Stomach (tissue), 9 donors: ENCODE measurements around the gene VEGFA. TPM values are rescaled to one million over a fixed set of nuclear protein-coding genes. Genes with fewer than 3 reads are reported as not detected.
A peak's percentile ranks its signal among the peaks of the same experiment; 100 is the strongest.

Experiments
- DNase-seq, 2 donors: peaks; one replicate each; pipeline versions ENCODE4 v3.0.0 to v3.0.0-alpha.2; 2013 to 2019
- H3K27ac ChIP-seq, 5 donors: fragments of 200-600 bp in 4 of 5; sonication (generic) in 4 of 5; one replicate each; pipeline ENCODE4 v1.5.1; 2013 to 2019; ENCODE audit warnings: mild to moderate bottlenecking in 1 of 5, moderate library complexity in 1 of 5
- H3K27me3 ChIP-seq, 3 donors: fragments of 200-600 bp; sonication (generic); one replicate each; pipeline ENCODE4 v1.5.1; 2017 to 2019; ENCODE audit warnings: mixed run types in 1 of 3
- H3K36me3 ChIP-seq, 4 donors: fragments of 200-600 bp; sonication (generic); 1 replicate in 3 of 4; 2 replicates in 1 of 4; pipeline ENCODE4 v1.5.1; 2016 to 2019
- H3K4me1 ChIP-seq, 4 donors: fragments of 200-600 bp; sonication (generic); one replicate each; pipeline ENCODE4 v1.5.1; 2016 to 2019
- H3K4me3 ChIP-seq, 4 donors: fragments of 200-600 bp; sonication (generic) in 3 of 4; one replicate each; pipeline ENCODE4 v1.5.1; 2016 to 2019; ENCODE audit warnings: mild to moderate bottlenecking in 1 of 4
- H3K9me3 ChIP-seq, 4 donors: fragments of 200-600 bp; sonication (generic); one replicate each; pipeline ENCODE4 v1.5.1; 2016 to 2019
- EP300 ChIP-seq: sonication (generic); formaldehyde crosslinking; IDR thresholded peaks from one replicate; pipeline ENCODE4 v1.6.1; 2017; ENCODE audit warnings: antibody characterized with exemption
- POLR2A ChIP-seq, 4 donors: fragments of 450-650 bp; IDR thresholded peaks; one replicate each; pipeline ENCODE4 v1.6.1; 2016; ENCODE audit warnings: antibody characterized with exemption in 4 of 4, control low read depth in 2 of 4, mild to moderate bottlenecking in 1 of 4, moderate library complexity in 1 of 4
- POLR2AphosphoS5 ChIP-seq, 3 donors: sonication (generic); formaldehyde crosslinking; IDR thresholded peaks; one replicate each; pipeline ENCODE4 v1.6.1; 2016; ENCODE audit warnings: antibody characterized with exemption in 3 of 3
- WGBS, 5 donors: extraction: QIAGEN DNeasy Blood & Tissue Kit in 3 of 5; methylation state at CpG; one replicate each; pipeline versions ENCODE4 v1.1.5 to v1.1.7; 2013 to 2018; 5-methylcytosine and 5-hydroxymethylcytosine counted together
- intact Hi-C: fragments of 100-400 bp; cut with DNase I; formaldehyde crosslinking; loops from one replicate; pipeline ENCODE4 v1.15.1; 2023; ENCODE audit warnings: low total_unique reads
- polyA plus RNA-seq, 3 donors: library from polyadenylated mRNA; stranded (reverse); fragments of 200-250 nt; gene quantifications; one replicate each; pipeline ENCODE4 v1.2.3, GENCODE V29; 2013
- total RNA-seq, 5 donors: library from RNA; depleted of rRNA; stranded (reverse); fragments of >200 nt; gene quantifications; one replicate each; pipeline versions ENCODE4 v1.1.0 to v1.2.3, GENCODE V29; 2014 to 2016
- TF ChIP-seq, protein P1 (sequence below), 7 experiments: fragments of 450-650 bp in 4 of 7; fragments of 200-600 bp in 3 of 7; sonication (generic) in 3 of 7; IDR thresholded peaks; one replicate each; pipeline ENCODE4 v1.5.1; 2016 to 2019; ENCODE audit warnings: antibody characterized with exemption in 7 of 7, control low read depth in 2 of 7, mild to moderate bottlenecking in 1 of 7
- donor health status: healthy with polysubstance abuse.
- donor health status: Bipolar disorder and iron deficiency.
- donor health status: healthy.

VEGFA gene
- total and polyA plus RNA-seq, 8 donors = 28.6 to 438 (median 235) TPM

GRCh38 chr6:43775535-43775885, 5.5 kb downstream of the VEGFA start:
- Histone ChIP-seq H3K4me1 (peaks cover 53 to 84% (median 77%) of the 10 kb centered on the region in 4 donors), H3K27me3 (no peaks in the 10 kb centered on the region), H3K4me3 (peak overlapping the region in 2 of 4 donors; percentile 81 to 85), H3K36me3 (peaks cover 30 to 50% (median 42%) of the 10 kb centered on the region in 4 donors), H3K9me3 (no peaks in the 10 kb centered on the region), H3K27ac (peak overlapping the region; percentile 96 to 99 (median 96))
- DNase-seq = no peak
- intact Hi-C loops = no loop called here
- TF ChIP-seq POLR2AphosphoS5 (IDR thresholded peaks at IDR 0.05) (no peak), POLR2A (IDR thresholded peaks at IDR 0.05) (no peak), EP300 (no peak)
- TF ChIP-seq, protein P1, sequence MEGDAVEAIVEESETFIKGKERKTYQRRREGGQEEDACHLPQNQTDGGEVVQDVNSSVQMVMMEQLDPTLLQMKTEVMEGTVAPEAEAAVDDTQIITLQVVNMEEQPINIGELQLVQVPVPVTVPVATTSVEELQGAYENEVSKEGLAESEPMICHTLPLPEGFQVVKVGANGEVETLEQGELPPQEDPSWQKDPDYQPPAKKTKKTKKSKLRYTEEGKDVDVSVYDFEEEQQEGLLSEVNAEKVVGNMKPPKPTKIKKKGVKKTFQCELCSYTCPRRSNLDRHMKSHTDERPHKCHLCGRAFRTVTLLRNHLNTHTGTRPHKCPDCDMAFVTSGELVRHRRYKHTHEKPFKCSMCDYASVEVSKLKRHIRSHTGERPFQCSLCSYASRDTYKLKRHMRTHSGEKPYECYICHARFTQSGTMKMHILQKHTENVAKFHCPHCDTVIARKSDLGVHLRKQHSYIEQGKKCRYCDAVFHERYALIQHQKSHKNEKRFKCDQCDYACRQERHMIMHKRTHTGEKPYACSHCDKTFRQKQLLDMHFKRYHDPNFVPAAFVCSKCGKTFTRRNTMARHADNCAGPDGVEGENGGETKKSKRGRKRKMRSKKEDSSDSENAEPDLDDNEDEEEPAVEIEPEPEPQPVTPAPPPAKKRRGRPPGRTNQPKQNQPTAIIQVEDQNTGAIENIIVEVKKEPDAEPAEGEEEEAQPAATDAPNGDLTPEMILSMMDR (IDR thresholded peaks at IDR 0.05) = no peak
- WGBS, 5 donors = 39 to 55% (median 44%) methylated on average over 4 of the region's 4 CpGs

- Histone ChIP-seq H3K27ac (peak overlapping the region; percentile 68 to 99 (median 96)), H3K36me3 (peaks cover 37 to 57% (median 50%) of the 10 kb centered on the region in 4 donors), H3K9me3 (no peaks in the 10 kb centered on the region), H3K4me3 (no peak overlapping the region), H3K27me3 (no peaks in the 10 kb centered on the region), H3K4me1 (peaks cover 53 to 92% (median 81%) of the 10 kb centered on the region in 4 donors)
- WGBS, 5 donors = 36 to 54% (median 43%) methylated on average over 8 of the region's 8 CpGs
- DNase-seq = peak in 1 of 2 donors; percentile 78
- intact Hi-C loops = no loop called here
- no peak for TF ChIP-seq EP300
- TF ChIP-seq, protein P1 (IDR thresholded peaks at IDR 0.05) = no peak
- TF ChIP-seq POLR2AphosphoS5 (IDR thresholded peaks at IDR 0.05) = peak in 2 of 3 donors; percentile 58 to 59
- TF ChIP-seq POLR2A (IDR thresholded peaks at IDR 0.05) = no peak
Observed at GRCh38 chr6:43776115-43776798, 6.2 kb downstream of the VEGFA start.

- peak overlapping the region; percentile 29 to 99 (median 96) for H3K27ac ChIP-seq
- 80 to 87% (median 84%) methylated on average over 18 of the region's 18 CpGs for WGBS, 5 donors
- H3K4me1 ChIP-seq = peaks cover 50 to 95% (median 84%) of the 10 kb centered on the region in 4 donors
- intact Hi-C loops = no loop called here
- H3K4me3 ChIP-seq = no peak overlapping the region
- peaks cover 45 to 66% (median 58%) of the 10 kb centered on the region in 4 donors for H3K36me3 ChIP-seq
- no peaks in the 10 kb centered on the region for H3K9me3 ChIP-seq
- DNase-seq = no peak
- no peaks in the 10 kb centered on the region for H3K27me3 ChIP-seq
- TF ChIP-seq POLR2A (IDR thresholded peaks at IDR 0.05) = no peak
- no peak for TF ChIP-seq EP300
- TF ChIP-seq, protein P1 (IDR thresholded peaks at IDR 0.05) = no peak
- TF ChIP-seq POLR2AphosphoS5 (IDR thresholded peaks at IDR 0.05) = no peak
Observed at GRCh38 chr6:43776799-43777776, 7.1 kb downstream of the VEGFA start.

GRCh38 chr6:43778131-43778855, 8.3 kb downstream of the VEGFA start:
- H3K9me3 ChIP-seq = no peaks in the 10 kb centered on the region
- TF ChIP-seq POLR2AphosphoS5 (IDR thresholded peaks at IDR 0.05) = no peak
- no peak for TF ChIP-seq POLR2A (IDR thresholded peaks at IDR 0.05)
- TF ChIP-seq EP300 = no peak
- TF ChIP-seq, protein P1 (IDR thresholded peaks at IDR 0.05) = no peak
- no peaks in the 10 kb centered on the region for H3K27me3 ChIP-seq
- peaks cover 57 to 78% (median 70%) of the 10 kb centered on the region in 4 donors for H3K36me3 ChIP-seq
- intact Hi-C loops = no loop called here
- peak overlapping the region in 2 of 5 donors; percentile 26 to 68 for H3K27ac ChIP-seq
- 44 to 70% (median 59%) methylated on average over 3 to 4 of the region's 4 CpGs for WGBS, 5 donors
- peaks cover 38 to 90% (median 75%) of the 10 kb centered on the region in 4 donors for H3K4me1 ChIP-seq
- DNase-seq = no peak
- H3K4me3 ChIP-seq = no peak overlapping the region
